WTC11 (cell line): ENCODE data around the gene ELFN2.

ENCODE experiments used
- ATF6 ChIP-seq: sonication (generic); formaldehyde crosslinking; IDR thresholded peaks from 2 replicates; pipeline ENCODE4 v1.8.1; 2023; ENCODE audit warnings: mild to moderate bottlenecking, missing genetic modification reagents
- CTCF ChIP-seq: fragments of 200-600 bp; IDR thresholded peaks from 2 replicates; pipeline ENCODE4 v1.8.0; 2022; ENCODE audit warnings: antibody characterized with exemption
- GABPB1 ChIP-seq: sonication (generic); formaldehyde crosslinking; IDR thresholded peaks from 2 replicates; pipeline ENCODE4 v1.8.1; 2023; ENCODE audit warnings: mild to moderate bottlenecking, missing genetic modification reagents
- MXD4 ChIP-seq: fragments of 250-450 bp; sonication (Bioruptor Pico); IDR thresholded peaks from 2 replicates; pipeline ENCODE4 v1.8.0; 2021; ENCODE audit warnings: mild to moderate bottlenecking, moderate library complexity, borderline replicate concordance

- TF ChIP-seq MXD4 (CRISPR knock-in tag) = no peak
- TF ChIP-seq ATF6 = no peak
- TF ChIP-seq GABPB1 (CRISPR knock-in tag) = no peak
- TF ChIP-seq CTCF = peak; percentile 68
Measured at GRCh38 chr22:37428649-37429586, 1.6 kb upstream of the ELFN2 start.
